GM12873 (cell line): ENCODE measurements around the gene MAST4.

Source experiments
- TF ChIP-seq, protein P1 (sequence below): IDR thresholded peaks from 2 replicates; pipeline ENCODE4 v1.5.1; 2012; ENCODE audit warnings: low read depth, mild to moderate bottlenecking, moderate library complexity, low read length, control low read depth; ENCODE audit not compliant: insufficient read depth; ENCODE audit errors: missing control alignments

MAST4 gene

DNA sequence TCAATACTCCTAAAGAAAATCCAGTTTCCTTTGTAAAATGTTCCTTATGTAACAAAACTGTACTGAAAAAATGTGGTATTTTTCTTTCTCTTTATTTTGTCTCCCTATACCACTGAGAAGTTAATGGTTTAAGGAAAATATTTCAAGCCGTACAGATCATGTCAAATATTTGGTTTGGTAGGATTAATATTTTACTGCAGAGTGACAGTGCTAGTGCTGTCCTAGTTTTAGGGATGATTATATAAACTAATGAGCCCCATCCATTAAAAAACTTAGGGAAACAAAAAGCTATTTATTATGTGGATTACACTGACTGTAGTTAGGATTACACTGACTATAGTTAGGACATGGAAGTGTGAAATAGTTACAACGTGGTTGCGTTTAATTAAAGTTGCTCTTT lies 391.3 kb downstream of the MAST4 start:
- TF ChIP-seq, protein P1, sequence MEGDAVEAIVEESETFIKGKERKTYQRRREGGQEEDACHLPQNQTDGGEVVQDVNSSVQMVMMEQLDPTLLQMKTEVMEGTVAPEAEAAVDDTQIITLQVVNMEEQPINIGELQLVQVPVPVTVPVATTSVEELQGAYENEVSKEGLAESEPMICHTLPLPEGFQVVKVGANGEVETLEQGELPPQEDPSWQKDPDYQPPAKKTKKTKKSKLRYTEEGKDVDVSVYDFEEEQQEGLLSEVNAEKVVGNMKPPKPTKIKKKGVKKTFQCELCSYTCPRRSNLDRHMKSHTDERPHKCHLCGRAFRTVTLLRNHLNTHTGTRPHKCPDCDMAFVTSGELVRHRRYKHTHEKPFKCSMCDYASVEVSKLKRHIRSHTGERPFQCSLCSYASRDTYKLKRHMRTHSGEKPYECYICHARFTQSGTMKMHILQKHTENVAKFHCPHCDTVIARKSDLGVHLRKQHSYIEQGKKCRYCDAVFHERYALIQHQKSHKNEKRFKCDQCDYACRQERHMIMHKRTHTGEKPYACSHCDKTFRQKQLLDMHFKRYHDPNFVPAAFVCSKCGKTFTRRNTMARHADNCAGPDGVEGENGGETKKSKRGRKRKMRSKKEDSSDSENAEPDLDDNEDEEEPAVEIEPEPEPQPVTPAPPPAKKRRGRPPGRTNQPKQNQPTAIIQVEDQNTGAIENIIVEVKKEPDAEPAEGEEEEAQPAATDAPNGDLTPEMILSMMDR: no peak

DNA sequence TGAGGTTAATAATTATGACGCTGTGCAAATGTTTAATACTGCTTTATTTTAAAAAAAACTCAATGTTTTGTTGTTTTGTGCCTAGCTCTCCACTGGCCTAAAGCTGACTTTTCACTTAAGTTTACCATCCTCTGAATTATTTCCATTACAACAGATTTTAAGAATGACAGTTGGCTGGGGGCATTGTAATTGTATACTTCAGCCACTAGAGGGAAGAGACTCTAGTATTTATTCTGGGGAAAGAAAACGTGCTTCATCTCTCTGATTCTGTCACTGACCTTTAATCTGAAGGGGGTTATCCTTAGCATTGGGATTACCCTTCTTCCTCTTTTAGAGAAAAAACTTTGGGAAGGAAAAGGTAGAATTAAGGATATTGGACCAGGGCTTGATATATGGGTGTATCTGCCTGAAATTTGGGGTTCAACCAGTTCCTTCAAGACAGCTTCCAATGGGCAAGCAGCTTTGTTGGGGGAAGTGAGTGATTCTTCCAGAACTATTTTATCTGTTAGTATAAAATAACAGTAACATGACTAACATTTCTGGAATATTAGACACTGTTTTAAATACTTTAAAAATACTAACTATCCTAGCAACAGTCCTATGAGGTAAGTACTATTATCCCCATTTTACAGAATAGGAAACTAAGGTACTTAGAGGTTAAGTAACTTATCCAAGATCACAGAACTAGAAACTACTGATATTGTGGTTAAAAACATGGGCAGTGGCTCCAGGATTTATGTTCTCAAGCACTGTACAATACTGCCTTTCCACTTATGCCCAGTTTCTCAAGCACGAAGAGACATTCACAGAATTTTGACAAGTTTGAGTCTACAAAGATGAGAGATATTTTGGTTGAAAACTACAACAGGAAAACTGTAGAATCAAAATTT lies 392.0 kb downstream of the MAST4 start:
- TF ChIP-seq, protein P1: peak; percentile 72

DNA sequence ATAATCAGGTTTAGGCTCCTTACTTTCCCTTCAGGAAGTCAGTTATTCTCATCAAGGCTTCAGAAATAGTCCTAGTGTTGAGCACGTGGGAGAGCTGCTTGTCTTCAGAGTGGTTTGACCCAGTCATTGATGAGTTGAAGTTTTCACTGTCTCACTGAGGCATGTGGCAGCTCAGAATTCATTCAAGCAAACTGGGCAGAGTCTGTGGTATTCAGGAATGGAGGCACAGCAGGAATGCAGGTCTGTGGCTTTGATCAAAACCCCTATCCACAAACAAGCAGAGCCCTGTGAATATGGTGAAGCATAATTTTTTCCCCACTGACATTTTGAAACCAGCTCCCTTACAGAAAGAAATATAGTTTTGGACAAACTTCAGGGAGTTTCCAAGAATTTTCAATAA lies 393.1 kb downstream of the MAST4 start:
- TF ChIP-seq, protein P1: no peak

DNA sequence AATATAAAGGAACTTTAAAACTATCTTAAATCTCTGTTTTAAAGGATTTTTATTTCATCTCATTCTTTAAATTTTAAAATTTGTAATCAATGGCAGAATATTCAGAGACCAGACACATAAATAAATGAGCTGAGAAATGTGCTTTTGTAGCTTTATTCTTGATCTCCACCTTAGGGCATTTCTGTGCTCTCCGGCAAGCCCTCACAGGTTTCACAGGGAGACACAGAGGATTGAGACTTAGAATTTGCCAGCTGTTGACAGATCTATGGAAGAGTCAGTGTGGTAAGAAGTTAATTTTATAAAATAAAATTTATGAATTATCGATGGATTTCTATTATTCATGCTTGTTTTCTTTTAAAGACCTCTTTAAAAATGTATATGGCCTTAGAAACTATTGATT lies 393.6 kb downstream of the MAST4 start:
- TF ChIP-seq, protein P1: no peak

DNA sequence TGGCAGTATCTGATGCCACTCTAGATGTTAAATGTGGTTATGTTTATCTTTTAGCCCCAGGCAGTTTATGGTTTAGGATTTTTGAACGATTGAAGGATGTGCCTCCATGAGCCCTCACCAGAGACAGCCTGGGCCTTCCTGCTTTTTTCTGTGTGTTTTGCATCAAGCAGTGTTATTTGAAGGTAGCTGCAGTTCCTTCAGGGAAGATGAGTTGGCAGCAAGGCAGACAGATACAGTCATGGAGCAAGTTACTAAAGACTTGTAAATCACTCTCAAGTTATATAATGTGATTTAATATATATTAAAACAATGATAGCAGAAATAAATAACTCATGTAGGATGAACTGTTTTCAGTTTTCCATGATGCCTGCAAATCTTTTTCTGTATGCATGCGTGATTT lies 395.6 kb downstream of the MAST4 start:
- TF ChIP-seq, protein P1: no peak

DNA sequence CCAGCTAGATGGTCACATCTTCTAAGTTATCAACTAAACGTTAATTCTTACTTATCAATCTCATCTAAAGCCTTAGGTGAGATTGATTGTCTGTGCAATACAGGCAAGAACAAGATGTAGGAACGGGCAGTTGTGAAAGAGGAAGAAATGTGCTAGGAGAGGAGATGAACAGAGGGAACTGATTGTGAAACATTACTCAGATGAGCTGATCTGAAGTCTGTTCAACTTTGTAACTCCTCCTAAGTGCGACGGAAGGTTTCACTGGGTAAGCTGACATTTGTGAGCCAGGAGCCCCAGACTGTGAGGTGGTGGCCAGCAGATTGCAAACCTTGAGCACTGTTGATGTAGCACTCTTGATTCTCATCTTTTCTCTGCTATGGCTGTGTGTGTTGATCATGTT lies 396.4 kb downstream of the MAST4 start:
- TF ChIP-seq, protein P1: no peak

DNA sequence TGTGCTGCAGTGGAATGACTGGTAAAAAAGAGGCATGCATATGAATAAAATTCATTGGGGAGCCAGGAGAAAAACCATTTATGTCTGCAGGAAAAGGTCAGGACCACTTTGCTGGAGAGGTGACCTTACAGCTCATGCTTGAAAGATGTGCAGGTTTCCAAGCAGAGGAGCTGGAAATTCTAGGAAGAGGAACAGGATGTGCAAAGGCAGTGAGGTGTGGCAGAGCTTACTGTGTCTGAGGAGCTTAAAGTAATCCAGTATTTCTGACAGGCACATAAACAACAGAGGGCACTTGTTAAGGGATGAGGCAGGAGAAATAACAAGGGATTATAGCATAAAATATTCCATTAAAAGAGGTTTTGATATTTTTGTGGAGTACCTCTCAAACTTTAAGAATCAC lies 397.3 kb downstream of the MAST4 start:
- TF ChIP-seq, protein P1: no peak
